H9 (cell line): ENCODE measurements around the gene PI4KB. TPM values are rescaled to one million over a fixed set of nuclear protein-coding genes. Genes with fewer than 3 reads are reported as not detected.

Experiments used
- DNase-seq: peaks from one replicate; pipeline ENCODE4 v3.0.0-alpha.2; 2017
- H2AFZ ChIP-seq: one replicate; pipeline ENCODE4 v1.6.1; 2013; ENCODE audit warnings: mild to moderate bottlenecking, low read length, control low read depth, moderate library complexity
- H2AK5ac ChIP-seq: 2 replicates; pipeline ENCODE4 v1.6.1; 2013; ENCODE audit warnings: low read length, control low read depth, mixed read lengths; ENCODE audit not compliant: insufficient read length
- H2BK120ac ChIP-seq: one replicate; pipeline ENCODE4 v1.6.1; 2013; ENCODE audit warnings: low read depth, mild to moderate bottlenecking, low read length, control low read depth, inconsistent platforms; ENCODE audit not compliant: poor library complexity, severe bottlenecking
- H2BK12ac ChIP-seq: 2 replicates; pipeline ENCODE4 v1.6.1; 2013; ENCODE audit warnings: low read length, control low read depth, mixed read lengths, low read depth; ENCODE audit not compliant: insufficient read length
- H2BK15ac ChIP-seq: 2 replicates; pipeline ENCODE4 v1.6.1; 2013; ENCODE audit warnings: low read depth, low read length, control low read depth
- H2BK20ac ChIP-seq: one replicate; pipeline ENCODE4 v1.6.1; 2013; ENCODE audit warnings: low read depth, mild to moderate bottlenecking, low read length, control low read depth, inconsistent platforms; ENCODE audit not compliant: poor library complexity, severe bottlenecking
- H2BK5ac ChIP-seq: 2 replicates; pipeline ENCODE4 v1.6.1; 2013; ENCODE audit warnings: low read length, control low read depth, mixed read lengths; ENCODE audit not compliant: insufficient read length
- H3K14ac ChIP-seq: 2 replicates; pipeline ENCODE4 v1.6.1; 2013; ENCODE audit warnings: low read length, control low read depth; ENCODE audit not compliant: insufficient read depth
- H3K18ac ChIP-seq: 2 replicates; pipeline ENCODE4 v1.6.1; 2013; ENCODE audit warnings: low read depth, mild to moderate bottlenecking, mixed read lengths, low read length, control low read depth; ENCODE audit not compliant: insufficient read length
- H3K23ac ChIP-seq: 2 replicates; pipeline ENCODE4 v1.6.1; 2013; ENCODE audit warnings: low read length, control low read depth, mixed read lengths, low read depth; ENCODE audit not compliant: insufficient read length
- H3K23me2 ChIP-seq: 2 replicates; pipeline ENCODE4 v1.6.1; 2013; ENCODE audit warnings: low read depth, mild to moderate bottlenecking, mixed read lengths, low read length, control low read depth; ENCODE audit not compliant: insufficient read length, poor library complexity, severe bottlenecking
- H3K27ac ChIP-seq: 2 replicates; pipeline ENCODE4 v1.5.1; 2013; ENCODE audit warnings: low read length, control low read depth, mixed read lengths, low read depth; ENCODE audit not compliant: insufficient read length
- H3K27me3 ChIP-seq: 2 replicates; pipeline ENCODE4 v1.6.1; 2013; ENCODE audit warnings: low read length, control low read depth, inconsistent platforms; ENCODE audit not compliant: insufficient read depth
- H3K4ac ChIP-seq: 2 replicates; pipeline ENCODE4 v1.6.1; 2013; ENCODE audit warnings: low read depth, mild to moderate bottlenecking, control low read depth, inconsistent platforms, low read length, moderate library complexity
- H3K4me1 ChIP-seq: 2 replicates; pipeline ENCODE4 v1.6.1; 2013; ENCODE audit warnings: low read length, control low read depth, inconsistent platforms; ENCODE audit not compliant: insufficient read depth
- H3K4me2 ChIP-seq: 2 replicates; pipeline ENCODE4 v1.6.1; 2013; ENCODE audit warnings: low read length, control low read depth, mixed read lengths; ENCODE audit not compliant: insufficient read length, insufficient read depth
- H3K56ac ChIP-seq: 2 replicates; pipeline ENCODE4 v1.6.1; 2013; ENCODE audit warnings: low read depth, mild to moderate bottlenecking, mixed read lengths, low read length, control low read depth; ENCODE audit not compliant: insufficient read length
- H3K79me1 ChIP-seq: 2 replicates; pipeline ENCODE4 v1.6.1; 2013; ENCODE audit warnings: low read depth, mild to moderate bottlenecking, moderate library complexity, low read length, control low read depth, inconsistent platforms; ENCODE audit not compliant: insufficient read depth, poor library complexity, severe bottlenecking
- H3K79me2 ChIP-seq: 2 replicates; pipeline ENCODE4 v1.6.1; 2013; ENCODE audit warnings: low read length, control low read depth, inconsistent platforms; ENCODE audit not compliant: insufficient read depth
- H3K9ac ChIP-seq: 2 replicates; pipeline ENCODE4 v1.6.1; 2013; ENCODE audit warnings: low read length, control low read depth, mixed read lengths; ENCODE audit not compliant: insufficient read length; ENCODE audit errors: extremely low read depth
- H3K9me3 ChIP-seq: one replicate; pipeline ENCODE4 v1.6.1; 2013; ENCODE audit warnings: low read depth, low read length, inconsistent platforms; ENCODE audit not compliant: control insufficient read depth
- H3T11ph ChIP-seq: one replicate; pipeline ENCODE4 v1.6.1; 2013; ENCODE audit warnings: mild to moderate bottlenecking, low read length, control low read depth, inconsistent platforms
- H4K20me1 ChIP-seq: one replicate; pipeline ENCODE4 v1.6.1; 2013; ENCODE audit not compliant: control insufficient read depth, insufficient read length, insufficient read depth
- H4K5ac ChIP-seq: 2 replicates; pipeline ENCODE4 v1.6.1; 2013; ENCODE audit warnings: low read depth, mild to moderate bottlenecking, mixed read lengths, low read length, control low read depth; ENCODE audit not compliant: insufficient read length
- H4K8ac ChIP-seq: replicated peaks from 2 replicates; pipeline ENCODE4 v1.6.1; 2013; ENCODE audit warnings: low read length, control low read depth, mixed read lengths, low read depth; ENCODE audit not compliant: insufficient read length
- H4K91ac ChIP-seq: 2 replicates; pipeline ENCODE4 v1.6.1; 2013; ENCODE audit warnings: low read depth, mild to moderate bottlenecking, moderate library complexity, mixed read lengths, low read length, control low read depth; ENCODE audit not compliant: insufficient read length
- H3K27ac Mint-ChIP-seq, 3 experiments: 2 replicates in 2 of 3; 3 replicates in 1 of 3; pipeline ENCODE4 v1.8.0; 2020 to 2021; ENCODE audit warnings: mixed read lengths in 3 of 3, mild to moderate bottlenecking in 1 of 3, moderate library complexity in 1 of 3
- H3K27me3 Mint-ChIP-seq: 2 replicates; pipeline ENCODE4 v1.8.0; 2021; ENCODE audit warnings: low read depth, mild to moderate bottlenecking, moderate library complexity, mixed read lengths
- H3K36me3 Mint-ChIP-seq, 3 experiments: 2 replicates in 2 of 3; 3 replicates in 1 of 3; pipeline ENCODE4 v1.8.0; 2020 to 2021; ENCODE audit warnings: low read depth in 3 of 3, mixed read lengths in 3 of 3; ENCODE audit not compliant: insufficient read depth in 1 of 3
- H3K4me1 Mint-ChIP-seq, 2 experiments: 2 replicates each; pipeline ENCODE4 v1.8.0; 2020; ENCODE audit warnings: mixed read lengths in 2 of 2
- H3K4me3 Mint-ChIP-seq, 2 experiments: 2 replicates in 1 of 2; 3 replicates in 1 of 2; pipeline ENCODE4 v1.8.0; 2020 to 2021; ENCODE audit warnings: mild to moderate bottlenecking in 2 of 2, mixed read lengths in 2 of 2, moderate library complexity in 1 of 2
- H3K9me3 Mint-ChIP-seq, 2 experiments: 2 replicates in 1 of 2; 3 replicates in 1 of 2; pipeline ENCODE4 v1.8.0; 2020; ENCODE audit warnings: mild to moderate bottlenecking in 2 of 2, mixed read lengths in 2 of 2, moderate library complexity in 1 of 2
- CTCF ChIP-seq: fragments of 200-600 bp; sonication (generic); conservative IDR thresholded peaks from 3 replicates; pipeline ENCODE4 v1.8.0; 2021; ENCODE audit warnings: antibody characterized with exemption, mild to moderate bottlenecking
- WGBS: extraction: QIAGEN DNeasy Blood & Tissue Kit; methylation state at CpG from one replicate; pipeline ENCODE4 v1.1.7; 2013; ENCODE audit warnings: missing lambda C conversion rate, low lambda C conversion rate, mixed read lengths; ENCODE audit not compliant: insufficient read length; ENCODE audit errors: extremely low coverage; 5-methylcytosine and 5-hydroxymethylcytosine counted together
- total RNA-seq: library from RNA; stranded (reverse); gene quantifications from 2 replicates; pipeline ENCODE4 v1.2.1, GENCODE V29; 2021

The PI4KB gene
- total RNA-seq, 1 experiment from 2014 or later: 39.1 TPM

- Histone ChIP-seq H3K9me3 (no peaks in the 10 kb centered on the region), H3K14ac (no peak overlapping the region), H4K5ac (no peak overlapping the region), H2BK20ac (no peak overlapping the region), H2BK120ac (no peak overlapping the region), H3K23me2 (no peaks in the 10 kb centered on the region), H2BK15ac (no peak overlapping the region), H3K27ac (no peak overlapping the region), H3K79me1 (no peaks in the 10 kb centered on the region), H4K8ac (no peak overlapping the region), H3K9ac (no peak overlapping the region), H4K20me1 (peaks cover 2% of the 10 kb centered on the region), H2BK12ac (no peak overlapping the region), H3K23ac (no peak overlapping the region), H3K79me2 (no peaks in the 10 kb centered on the region), H2BK5ac (no peak overlapping the region), H2AFZ (no peak overlapping the region), H3K27me3 (no peaks in the 10 kb centered on the region), H4K91ac (no peak overlapping the region), H3K56ac (no peak overlapping the region), H3K4ac (no peak overlapping the region), H2AK5ac (no peak overlapping the region), H3K4me2 (no peak overlapping the region), H3T11ph (no peak overlapping the region), H3K18ac (no peak overlapping the region), H3K4me1 (0 out of 2 replicates have a peak, but pooled peaks cover 5% of the 10 kb centered on the region)
- no peak for DNase-seq
- no peak overlapping the region for H3K4me3 Mint-ChIP-seq
- no CpG with 5 or more reads among the region's 8 CpGs for WGBS
- peaks cover 10 to 11% of the 10 kb centered on the region in 2 experiments for H3K4me1 Mint-ChIP-seq
- H3K27ac Mint-ChIP-seq: peak overlapping the region in 1 of 3 experiments; percentile 62; a peak in 1 of 7 replicates
- H3K27me3 Mint-ChIP-seq: no peaks in the 10 kb centered on the region
- H3K36me3 Mint-ChIP-seq: peaks cover 8 to 63% (median 30%) of the 10 kb centered on the region in 3 experiments
- TF ChIP-seq CTCF: no peak
- no peaks in the 10 kb centered on the region for H3K9me3 Mint-ChIP-seq
Measured at GRCh38 chr1:151312826-151313225, 14.4 kb downstream of the PI4KB start.
